GM23248 (cell line): ENCODE measurements around the gene LYST.

Source experiments
- EZH2 ChIP-seq: fragments of 200-600 bp; sonication (generic); IDR thresholded peaks from 2 replicates; pipeline ENCODE4 v1.6.1; 2018; ENCODE audit warnings: antibody characterized with exemption, mild to moderate bottlenecking; ENCODE audit not compliant: insufficient read depth, poor library complexity, severe bottlenecking
- EZH2phosphoT487 ChIP-seq: fragments of 200-600 bp; sonication (generic); IDR thresholded peaks from 2 replicates; pipeline ENCODE4 v1.6.1; 2018; ENCODE audit warnings: antibody characterized with exemption, moderate library complexity, mild to moderate bottlenecking, low read depth; ENCODE audit not compliant: insufficient read depth

- TF ChIP-seq EZH2phosphoT487 (no peak), EZH2 (no peak)
Measured at GRCh38 chr1:235748747-235749146, 118.0 kb downstream of the LYST start.
